Peyer's patch (tissue), 4 donors: ENCODE results near the gene HES5.

ENCODE experiments used
- CTCF ChIP-seq, 6 experiments: fragments of 450-650 bp in 4 of 6; fragments of 200-600 bp in 2 of 6; sonication (generic) in 1 of 6; IDR thresholded peaks; one replicate each; pipeline ENCODE4 v1.5.1; 2017 to 2019; ENCODE audit warnings: antibody characterized with exemption in 6 of 6, mild to moderate bottlenecking in 3 of 6, moderate library complexity in 1 of 6
- POLR2A ChIP-seq, 2 donors: fragments of 450-650 bp; IDR thresholded peaks; one replicate each; pipeline ENCODE4 v1.5.1; 2017; ENCODE audit warnings: antibody characterized with exemption in 2 of 2, mild to moderate bottlenecking in 2 of 2, moderate library complexity in 2 of 2

- TF ChIP-seq POLR2A (IDR thresholded peaks at IDR 0.05), result no peak
- no peak for TF ChIP-seq CTCF (IDR thresholded peaks at IDR 0.05)
Measured at GRCh38 chr1:2515763-2516080, 14.3 kb downstream of the HES5 start.
